Keratinocyte (primary cell): ENCODE data around the gene CCDC68. TPM values are rescaled to one million over a fixed set of nuclear protein-coding genes. Genes with fewer than 3 reads are reported as not detected.

Experiments used
- DNase-seq: peaks from one replicate; pipeline ENCODE4 v3.0.0-alpha.2; 2011; ENCODE audit warnings: low read depth, missing footprints, low spot score
- FAIRE-seq: peaks from 2 replicates; lab custom pipeline; 2011; peaks lifted over from hg19 to GRCh38; lab: Jason Lieb, UNC
- H2AFZ ChIP-seq: 2 replicates; pipeline ENCODE4 v1.6.0; 2012; ENCODE audit warnings: low read length, control low read depth, inconsistent platforms; ENCODE audit not compliant: control insufficient read depth
- H3K27ac ChIP-seq: 2 replicates; pipeline ENCODE4 v1.5.1; 2011; ENCODE audit warnings: low read length; ENCODE audit not compliant: control insufficient read depth, insufficient read depth
- H3K27me3 ChIP-seq: 3 replicates; pipeline ENCODE4 v1.6.0; 2011; ENCODE audit warnings: low read length; ENCODE audit not compliant: control insufficient read depth, insufficient read depth; ENCODE audit errors: extremely low read depth
- H3K36me3 ChIP-seq, 2 experiments: 2 replicates in 1 of 2; 3 replicates in 1 of 2; pipeline ENCODE4 v1.5.1; 2011; ENCODE audit warnings: low read length in 2 of 2, mild to moderate bottlenecking in 1 of 2; ENCODE audit not compliant: control insufficient read depth in 2 of 2, insufficient read depth in 2 of 2; ENCODE audit errors: extremely low read depth in 1 of 2
- H3K4me1 ChIP-seq: 3 replicates; pipeline ENCODE4 v1.5.1; 2011; ENCODE audit warnings: low read length; ENCODE audit not compliant: control insufficient read depth, insufficient read depth; ENCODE audit errors: extremely low read depth
- H3K4me2 ChIP-seq: 3 replicates; pipeline ENCODE4 v1.6.0; 2011; ENCODE audit warnings: low read depth, low read length; ENCODE audit not compliant: control insufficient read depth, insufficient read depth; ENCODE audit errors: extremely low read depth
- H3K4me3 ChIP-seq, 3 experiments: fragments of 200-600 bp in 1 of 3; sonication (generic) in 1 of 3; 2 replicates in 2 of 3; 3 replicates in 1 of 3; pipeline ENCODE4 v1.5.1; 2011 to 2016; ENCODE audit warnings: low read length in 3 of 3, mild to moderate bottlenecking in 3 of 3, control low read depth in 2 of 3, inconsistent platforms in 1 of 3, low read depth in 1 of 3, mixed read lengths in 1 of 3, mixed run types in 1 of 3, moderate library complexity in 1 of 3; ENCODE audit not compliant: control insufficient read depth in 2 of 3, insufficient read depth in 2 of 3; ENCODE audit errors: extremely low read depth in 1 of 3
- H3K79me2 ChIP-seq: 2 replicates; pipeline ENCODE4 v1.6.0; 2012; ENCODE audit warnings: low read length; ENCODE audit not compliant: control insufficient read depth, insufficient read depth
- H3K9ac ChIP-seq: 3 replicates; pipeline ENCODE4 v1.6.0; 2011; ENCODE audit warnings: low read length; ENCODE audit not compliant: control insufficient read depth, insufficient read depth; ENCODE audit errors: extremely low read depth
- H3K9me1 ChIP-seq: 3 replicates; pipeline ENCODE4 v1.6.0; 2011; ENCODE audit warnings: low read length; ENCODE audit not compliant: control insufficient read depth, insufficient read depth; ENCODE audit errors: extremely low read depth
- H3K9me3 ChIP-seq: 2 replicates; pipeline ENCODE4 v1.5.1; 2012; ENCODE audit warnings: low read depth, low read length; ENCODE audit not compliant: control insufficient read depth
- H4K20me1 ChIP-seq: 3 replicates; pipeline ENCODE4 v1.6.0; 2011; ENCODE audit warnings: low read length; ENCODE audit not compliant: control insufficient read depth, insufficient read depth; ENCODE audit errors: extremely low read depth
- EZH2 ChIP-seq: IDR thresholded peaks from one replicate; pipeline ENCODE4 v1.6.1; 2012; ENCODE audit warnings: inconsistent platforms, mild to moderate bottlenecking, low read length, moderate library complexity
- dilution Hi-C: fragments of 300-500 bp; cut with MboI; formaldehyde crosslinking; loops from one replicate; pipeline ENCODE4 v1.7.0; 2020; ENCODE audit warnings: low sequenced_read_pairs; ENCODE audit not compliant: extremely low pct_ligation_motif_present
- polyA plus RNA-seq, 5 experiments: library from polyadenylated mRNA; depleted of rRNA in 3 of 5; stranded (reverse) in 3 of 5; stranded (forward) in 1 of 5; unstranded in 1 of 5; fragments of >200 nt; gene quantifications; 1 replicate in 1 of 5; 2 replicates in 3 of 5; 3 replicates in 1 of 5; pipeline versions ENCODE4 v1.2.1 to v1.2.3, GENCODE V29; 2011 to 2012; ENCODE audit warnings: missing spikeins in 2 of 5, low read depth in 1 of 5, low replicate concordance in 1 of 5
- TF ChIP-seq, protein P1 (sequence below), 3 experiments: IDR thresholded peaks in 1 of 3; conservative IDR thresholded peaks in 1 of 3; optimal IDR thresholded peaks in 1 of 3; 2 replicates in 2 of 3; 3 replicates in 1 of 3; pipeline versions ENCODE3 to v1.5.1; 2011; ENCODE audit warnings: low read length in 3 of 3, mild to moderate bottlenecking in 3 of 3, moderate library complexity in 2 of 3, control low read depth in 1 of 3, inconsistent platforms in 1 of 3; ENCODE audit not compliant: insufficient read depth in 2 of 3; ENCODE audit errors: extremely low read depth in 1 of 3

CCDC68 gene
- polyA plus RNA-seq, 1 donor (not counting 4 experiments of a cell fraction or from before 2014, with no cell fraction given) = 2.7 TPM

GRCh38 chr18:54952026-54952425, 7.2 kb downstream of the CCDC68 start:
- Histone ChIP-seq H3K36me3 (no peaks in the 10 kb centered on the region), H3K4me3 (no peak overlapping the region), H3K79me2 (no peaks in the 10 kb centered on the region), H3K9me3 (no peaks in the 10 kb centered on the region), H4K20me1 (no peaks in the 10 kb centered on the region), H3K9me1 (no peaks in the 10 kb centered on the region), H2AFZ (no peak overlapping the region), H3K4me1 (no peaks in the 10 kb centered on the region), H3K27me3 (no peaks in the 10 kb centered on the region), H3K27ac (no peak overlapping the region), H3K4me2 (no peak overlapping the region), H3K9ac (no peak overlapping the region)
- DNase-seq (no peak), FAIRE-seq (no peak)
- TF ChIP-seq, protein P1, sequence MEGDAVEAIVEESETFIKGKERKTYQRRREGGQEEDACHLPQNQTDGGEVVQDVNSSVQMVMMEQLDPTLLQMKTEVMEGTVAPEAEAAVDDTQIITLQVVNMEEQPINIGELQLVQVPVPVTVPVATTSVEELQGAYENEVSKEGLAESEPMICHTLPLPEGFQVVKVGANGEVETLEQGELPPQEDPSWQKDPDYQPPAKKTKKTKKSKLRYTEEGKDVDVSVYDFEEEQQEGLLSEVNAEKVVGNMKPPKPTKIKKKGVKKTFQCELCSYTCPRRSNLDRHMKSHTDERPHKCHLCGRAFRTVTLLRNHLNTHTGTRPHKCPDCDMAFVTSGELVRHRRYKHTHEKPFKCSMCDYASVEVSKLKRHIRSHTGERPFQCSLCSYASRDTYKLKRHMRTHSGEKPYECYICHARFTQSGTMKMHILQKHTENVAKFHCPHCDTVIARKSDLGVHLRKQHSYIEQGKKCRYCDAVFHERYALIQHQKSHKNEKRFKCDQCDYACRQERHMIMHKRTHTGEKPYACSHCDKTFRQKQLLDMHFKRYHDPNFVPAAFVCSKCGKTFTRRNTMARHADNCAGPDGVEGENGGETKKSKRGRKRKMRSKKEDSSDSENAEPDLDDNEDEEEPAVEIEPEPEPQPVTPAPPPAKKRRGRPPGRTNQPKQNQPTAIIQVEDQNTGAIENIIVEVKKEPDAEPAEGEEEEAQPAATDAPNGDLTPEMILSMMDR (optimal IDR thresholded peaks at IDR 0.05 in 1 of 3, IDR thresholded peaks at IDR 0.05 in 1 of 3, conservative IDR thresholded peaks at IDR 0.05 in 1 of 3; ENCODE audit: extremely low read depth in 1 of 3, insufficient read depth in 2 of 3, low read length in 3 of 3) = no peak
- dilution Hi-C loops = no loop called here

DNA sequence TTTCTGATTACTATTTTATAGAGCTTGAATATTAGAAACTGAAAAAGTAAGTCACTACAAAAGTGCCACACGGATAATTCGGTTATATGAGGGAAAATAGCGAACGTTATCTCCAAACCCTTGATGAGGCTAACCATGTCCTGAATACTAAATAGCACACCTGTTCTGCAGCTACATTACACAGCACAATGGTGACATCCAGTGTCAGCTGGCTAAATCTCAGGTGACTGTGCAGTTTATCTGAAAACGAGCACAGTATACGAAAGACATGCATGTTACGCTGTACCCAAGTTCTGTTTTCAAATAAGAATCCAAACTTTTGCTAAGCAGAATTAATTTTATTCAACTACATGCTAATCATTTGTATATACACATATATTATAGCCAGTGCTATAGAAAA, 9.0 kb downstream of the CCDC68 start:
- H3K9me3 ChIP-seq = no peaks in the 10 kb centered on the region
- H3K9me1 ChIP-seq = no peaks in the 10 kb centered on the region
- H3K79me2 ChIP-seq = no peaks in the 10 kb centered on the region
- H2AFZ ChIP-seq = no peak overlapping the region
- H4K20me1 ChIP-seq = no peaks in the 10 kb centered on the region
- TF ChIP-seq, protein P1 (optimal IDR thresholded peaks at IDR 0.05 in 1 of 3, IDR thresholded peaks at IDR 0.05 in 1 of 3, conservative IDR thresholded peaks at IDR 0.05 in 1 of 3; ENCODE audit: extremely low read depth in 1 of 3, insufficient read depth in 2 of 3, low read length in 3 of 3) = peak; percentile 15 to 80 (median 39)
- TF ChIP-seq EZH2 = no peak
- FAIRE-seq (no peak), DNase-seq (no peak)
- no peak overlapping the region for H3K27ac ChIP-seq
- H3K36me3 ChIP-seq = no peaks in the 10 kb centered on the region
- H3K9ac ChIP-seq = no peak overlapping the region
- H3K4me1 ChIP-seq = peaks cover 3% of the 10 kb centered on the region
- no peaks in the 10 kb centered on the region for H3K27me3 ChIP-seq
- dilution Hi-C loops = no loop called here
- no peak overlapping the region for H3K4me2 ChIP-seq
- H3K4me3 ChIP-seq = no peak overlapping the region
